Endodermal cell (in vitro differentiated cells): ENCODE results near the gene SAV1. TPM values are rescaled to one million over a fixed set of nuclear protein-coding genes. Genes with fewer than 3 reads are reported as not detected.
"Not testable (repeated sequence)": the region's sequence is repeated elsewhere in the genome, so short reads cannot be mapped to it uniquely, and the experiment has no call there.

Experiments
- DNase-seq: peaks from one replicate; pipeline ENCODE4 v3.0.0-alpha.2; 2017
- H3K27ac ChIP-seq: 2 replicates; pipeline ENCODE4 v1.5.1; 2013; ENCODE audit warnings: mild to moderate bottlenecking, low read depth, low read length, moderate library complexity
- H3K27me3 ChIP-seq: 2 replicates; pipeline ENCODE4 v1.6.1; 2013; ENCODE audit warnings: mild to moderate bottlenecking, low read length, moderate library complexity; ENCODE audit not compliant: insufficient read depth, control insufficient read depth, poor library complexity, severe bottlenecking
- H3K36me3 ChIP-seq: 2 replicates; pipeline ENCODE4 v1.7.0; 2013; ENCODE audit warnings: mild to moderate bottlenecking, low read length, moderate library complexity; ENCODE audit not compliant: control insufficient read depth, insufficient read depth
- H3K4me1 ChIP-seq: one replicate; pipeline ENCODE4 v1.7.0; 2013; ENCODE audit warnings: low read length; ENCODE audit not compliant: control insufficient read depth, insufficient read depth
- H3K4me3 ChIP-seq: 2 replicates; pipeline ENCODE4 v1.5.1; 2013; ENCODE audit warnings: mild to moderate bottlenecking, low read length, moderate library complexity
- H3K9ac ChIP-seq: 2 replicates; pipeline ENCODE4 v1.6.1; 2013; ENCODE audit warnings: mild to moderate bottlenecking, low read length, moderate library complexity; ENCODE audit not compliant: poor library complexity, severe bottlenecking; ENCODE audit errors: extremely low read depth
- H3K9me3 ChIP-seq: 2 replicates; pipeline ENCODE4 v1.6.1; 2013; ENCODE audit warnings: mild to moderate bottlenecking, low read length, moderate library complexity; ENCODE audit not compliant: control insufficient read depth
- H3K27ac Mint-ChIP-seq: 2 replicates; pipeline ENCODE4 v1.8.0; 2020; ENCODE audit warnings: mixed read lengths
- H3K27me3 Mint-ChIP-seq: 2 replicates; pipeline ENCODE4 v1.8.0; 2021; ENCODE audit warnings: mild to moderate bottlenecking, mixed read lengths; ENCODE audit not compliant: insufficient read depth
- H3K36me3 Mint-ChIP-seq: 2 replicates; pipeline ENCODE4 v1.8.0; 2020; ENCODE audit warnings: low read depth, mixed read lengths
- H3K4me1 Mint-ChIP-seq: 2 replicates; pipeline ENCODE4 v1.8.0; 2020; ENCODE audit warnings: mixed read lengths
- H3K4me3 Mint-ChIP-seq: 2 replicates; pipeline ENCODE4 v1.8.0; 2020; ENCODE audit warnings: mild to moderate bottlenecking, moderate library complexity, mixed read lengths
- H3K9me3 Mint-ChIP-seq: 2 replicates; pipeline ENCODE4 v1.8.0; 2020; ENCODE audit warnings: mild to moderate bottlenecking, mixed read lengths
- WGBS, 2 experiments: methylation state at CpG; one replicate each; pipeline versions ENCODE4 v1.1.5 to v1.1.7; 2013; ENCODE audit warnings: missing lambda C conversion rate in 2 of 2, mixed read lengths in 1 of 2; ENCODE audit not compliant: insufficient coverage in 1 of 2, insufficient read length in 1 of 2; 5-methylcytosine and 5-hydroxymethylcytosine counted together
- total RNA-seq, 2 donors: library from RNA; stranded (reverse); fragmentation: NEBNext Ultra II Directional in 1 of 2; extraction: Animal tissue kit (Norgen Biotek cat#: 25700) in 1 of 2; gene quantifications; 2 replicates in 1 of 2; 3 replicates in 1 of 2; pipeline ENCODE4 v1.2.1, GENCODE V29; 2021
- TF ChIP-seq, protein P1 (sequence below): fragments of 200-600 bp; sonication (generic); conservative IDR thresholded peaks from 2 replicates; pipeline ENCODE4 v1.5.0; 2021; ENCODE audit warnings: antibody characterized with exemption, mild to moderate bottlenecking

SAV1 gene
- total RNA-seq, 2 donors from 2014 or later, result 42.1 to 44.0 TPM

DNA sequence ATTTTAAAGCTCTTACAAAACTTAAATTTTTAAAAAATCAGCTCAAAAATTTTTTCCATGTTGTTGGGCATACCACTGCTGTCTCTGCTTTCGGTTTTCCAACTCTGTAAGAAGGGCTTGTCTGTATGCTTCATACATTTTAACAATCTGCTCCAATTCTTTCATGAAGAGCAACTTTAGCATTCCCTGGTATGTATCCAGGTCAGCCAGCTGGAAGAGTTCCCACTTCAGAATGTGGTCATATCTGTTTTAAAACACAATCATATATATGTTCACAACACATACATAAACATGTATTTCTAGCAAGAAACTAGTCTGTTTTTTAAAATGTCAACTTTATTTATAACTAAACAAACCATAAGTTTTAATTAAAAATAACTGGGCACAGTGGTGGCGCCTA is 33.0 kb downstream of the SAV1 start:
- no peaks in the 10 kb centered on the region for H3K4me1 ChIP-seq
- Mint-ChIP-seq H3K27me3 (no peaks in the 10 kb centered on the region), H3K4me3 (no peak overlapping the region), H3K9me3 (no peaks in the 10 kb centered on the region), H3K4me1 (no peaks in the 10 kb centered on the region), H3K36me3 (peaks cover 17% of the 10 kb centered on the region), H3K27ac (no peak overlapping the region)
- DNase-seq, result no peak
- no peak overlapping the region for H3K9ac ChIP-seq
- 99 to 100% methylated on average over 1 to 2 of the region's 2 CpGs for whole genome bisulfite sequencing, 2 experiments
- peaks cover 21% of the 10 kb centered on the region for H3K36me3 ChIP-seq
- no peaks in the 10 kb centered on the region for H3K9me3 ChIP-seq
- TF ChIP-seq, protein P1, sequence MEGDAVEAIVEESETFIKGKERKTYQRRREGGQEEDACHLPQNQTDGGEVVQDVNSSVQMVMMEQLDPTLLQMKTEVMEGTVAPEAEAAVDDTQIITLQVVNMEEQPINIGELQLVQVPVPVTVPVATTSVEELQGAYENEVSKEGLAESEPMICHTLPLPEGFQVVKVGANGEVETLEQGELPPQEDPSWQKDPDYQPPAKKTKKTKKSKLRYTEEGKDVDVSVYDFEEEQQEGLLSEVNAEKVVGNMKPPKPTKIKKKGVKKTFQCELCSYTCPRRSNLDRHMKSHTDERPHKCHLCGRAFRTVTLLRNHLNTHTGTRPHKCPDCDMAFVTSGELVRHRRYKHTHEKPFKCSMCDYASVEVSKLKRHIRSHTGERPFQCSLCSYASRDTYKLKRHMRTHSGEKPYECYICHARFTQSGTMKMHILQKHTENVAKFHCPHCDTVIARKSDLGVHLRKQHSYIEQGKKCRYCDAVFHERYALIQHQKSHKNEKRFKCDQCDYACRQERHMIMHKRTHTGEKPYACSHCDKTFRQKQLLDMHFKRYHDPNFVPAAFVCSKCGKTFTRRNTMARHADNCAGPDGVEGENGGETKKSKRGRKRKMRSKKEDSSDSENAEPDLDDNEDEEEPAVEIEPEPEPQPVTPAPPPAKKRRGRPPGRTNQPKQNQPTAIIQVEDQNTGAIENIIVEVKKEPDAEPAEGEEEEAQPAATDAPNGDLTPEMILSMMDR, result no peak
- no peaks in the 10 kb centered on the region for H3K27me3 ChIP-seq
- H3K4me3 ChIP-seq, result no peak overlapping the region
- H3K27ac ChIP-seq, result no peak overlapping the region

DNA sequence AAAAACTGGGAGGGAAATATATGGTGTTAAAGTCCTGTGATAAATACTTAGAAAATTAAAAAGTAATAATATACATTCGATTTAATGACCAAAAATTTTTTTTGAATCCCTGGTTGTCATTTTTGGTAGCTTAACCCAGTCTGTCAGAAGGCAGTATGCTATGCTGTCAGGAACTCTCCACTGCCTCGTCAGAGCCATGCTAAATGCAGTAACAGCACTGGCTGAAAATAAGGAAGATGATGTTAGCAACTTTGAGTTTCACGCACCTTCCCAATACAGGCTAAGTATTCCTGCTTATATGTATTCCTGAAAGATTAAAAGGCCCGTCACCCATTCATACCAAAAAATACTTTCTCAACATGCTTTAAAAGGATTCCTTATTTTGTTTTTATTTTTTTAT is 34.2 kb downstream of the SAV1 start:
- Histone ChIP-seq H3K9ac (no peak overlapping the region), H3K27ac (no peak overlapping the region), H3K9me3 (no peaks in the 10 kb centered on the region), H3K36me3 (peaks cover 9% of the 10 kb centered on the region), H3K27me3 (no peaks in the 10 kb centered on the region), H3K4me1 (no peaks in the 10 kb centered on the region), H3K4me3 (no peak overlapping the region)
- no peaks in the 10 kb centered on the region for H3K4me1 Mint-ChIP-seq
- no peak overlapping the region for H3K27ac Mint-ChIP-seq
- no peaks in the 10 kb centered on the region for H3K9me3 Mint-ChIP-seq
- WGBS, 2 experiments, result 83 to 94% methylated on average over 2 to 4 of the region's 4 CpGs
- H3K4me3 Mint-ChIP-seq, result no peak overlapping the region
- no peaks in the 10 kb centered on the region for H3K27me3 Mint-ChIP-seq
- DNase-seq, result no peak
- peaks cover 10% of the 10 kb centered on the region for H3K36me3 Mint-ChIP-seq
- TF ChIP-seq, protein P1, result no peak

DNA sequence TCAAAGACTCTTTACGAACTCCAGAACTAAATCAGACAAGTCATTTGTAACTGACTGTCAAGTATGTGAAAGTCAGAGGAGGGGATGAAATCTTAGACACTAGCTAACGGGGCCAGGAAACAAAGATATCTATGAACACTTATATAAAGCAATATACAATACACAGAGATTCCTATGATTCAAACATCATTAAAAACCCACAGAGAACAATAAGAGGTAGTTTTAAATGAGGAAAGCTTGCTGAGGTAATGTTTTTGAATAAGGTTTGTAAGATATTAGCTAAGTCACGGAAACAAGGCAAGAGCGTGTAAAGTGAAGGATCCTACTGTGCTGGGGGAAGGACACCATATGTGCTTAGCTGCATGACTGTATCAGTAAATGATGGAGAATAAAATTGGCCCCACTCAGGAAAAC is 36.7 kb downstream of the SAV1 start:
- DNase-seq, result no peak
- 86 to 91% methylated on average over 2 to 4 of the region's 4 CpGs for WGBS, 2 experiments
- H3K4me1 ChIP-seq, result no peaks in the 10 kb centered on the region
- TF ChIP-seq, protein P1, result no peak
- H3K36me3 Mint-ChIP-seq, result peaks cover 5% of the 10 kb centered on the region
- no peak overlapping the region for H3K4me3 ChIP-seq
- no peaks in the 10 kb centered on the region for H3K27me3 ChIP-seq
- no peak overlapping the region for H3K27ac Mint-ChIP-seq
- H3K36me3 ChIP-seq, result peaks cover 8% of the 10 kb centered on the region
- no peaks in the 10 kb centered on the region for H3K4me1 Mint-ChIP-seq
- H3K9me3 Mint-ChIP-seq, result no peaks in the 10 kb centered on the region
- no peaks in the 10 kb centered on the region for H3K9me3 ChIP-seq
- H3K27me3 Mint-ChIP-seq, result no peaks in the 10 kb centered on the region
- H3K4me3 Mint-ChIP-seq, result no peak overlapping the region
- H3K27ac ChIP-seq, result peak overlapping the region; percentile 36
- H3K9ac ChIP-seq, result no peak overlapping the region

DNA sequence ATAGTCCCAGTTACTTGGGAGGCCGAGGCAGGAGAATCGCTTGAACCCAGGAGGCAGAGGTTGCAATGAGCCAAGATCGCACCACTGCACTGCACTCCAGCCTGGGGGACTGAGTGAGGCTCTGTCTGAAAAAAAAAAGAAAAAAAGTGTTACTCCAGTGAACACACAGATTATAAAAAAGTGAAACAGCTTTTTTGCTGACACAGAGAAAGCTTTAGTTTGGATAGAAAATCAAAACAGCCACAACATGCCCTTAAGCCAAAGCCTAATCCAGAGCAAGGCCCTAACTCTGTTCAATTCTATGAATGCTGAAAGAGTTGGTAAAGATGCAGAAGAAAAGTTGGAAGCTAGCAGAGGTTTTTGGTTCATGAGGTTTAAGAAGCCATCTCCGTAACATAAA is 43.2 kb downstream of the SAV1 start:
- not testable (repeated sequence) for H3K4me3 Mint-ChIP-seq, H3K4me3 ChIP-seq, H3K4me1 Mint-ChIP-seq, H3K27ac ChIP-seq, H3K36me3 ChIP-seq, H3K36me3 Mint-ChIP-seq, H3K4me1 ChIP-seq, H3K9ac ChIP-seq, H3K9me3 ChIP-seq, H3K27ac Mint-ChIP-seq, DNase-seq, H3K9me3 Mint-ChIP-seq, H3K27me3 Mint-ChIP-seq, H3K27me3 ChIP-seq
- WGBS, 2 experiments, result 93 to 100% methylated on average over 3 to 4 of the region's 4 CpGs
